Cardiac fibroblast (primary cell): ENCODE results near the gene BAAT.
"Not testable (repeated sequence)": the region's sequence is repeated elsewhere in the genome, so short reads cannot be mapped to it uniquely, and the experiment has no call there.

ENCODE experiments used
- DNase-seq, 2 donors: peaks; one replicate each; pipeline versions ENCODE4 v3.0.0 to v3.0.0-alpha.2; 2010; ENCODE audit warnings: low read depth in 2 of 2
- H3K4me3 ChIP-seq, 2 donors: replicated peaks in 1 of 2; 1 replicate in 1 of 2; 2 replicates in 1 of 2; pipeline ENCODE4 v1.5.1; 2011; ENCODE audit warnings: low read depth in 2 of 2, low read length in 2 of 2, mild to moderate bottlenecking in 2 of 2, moderate library complexity in 1 of 2
- CTCF ChIP-seq: IDR thresholded peaks from one replicate; pipeline ENCODE4 v1.5.1; 2011; ENCODE audit warnings: low read depth, mild to moderate bottlenecking, low read length, inconsistent platforms

BAAT gene

GRCh38 chr9:101341958-101342357 lies 42.8 kb downstream of the BAAT start:
- H3K4me3 ChIP-seq: no peak overlapping the region
- no peak for DNase-seq
- TF ChIP-seq CTCF: no peak

- H3K4me3 ChIP-seq: no peak overlapping the region
- TF ChIP-seq CTCF: no peak
- DNase-seq: no peak
Observed at GRCh38 chr9:101337237-101337636, 47.6 kb downstream of the BAAT start.

GRCh38 chr9:101336091-101336490 lies 48.7 kb downstream of the BAAT start:
- H3K4me3 ChIP-seq: no peak overlapping the region
- TF ChIP-seq CTCF: no peak
- no peak for DNase-seq

- TF ChIP-seq CTCF: no peak
- H3K4me3 ChIP-seq: no peak overlapping the region
Observed at GRCh38 chr9:101333926-101334702, 50.7 kb downstream of the BAAT start.

GRCh38 chr9:101333490-101333889 lies 51.3 kb downstream of the BAAT start:
- H3K4me3 ChIP-seq: no peak overlapping the region
- no peak for DNase-seq
- no peak for TF ChIP-seq CTCF

More at GRCh38 chr9:101333926-101334702, 50.7 kb downstream of the BAAT start:
- no peak for DNase-seq

GRCh38 chr9:101332362-101332761 lies 52.4 kb downstream of the BAAT start:
- no peak for TF ChIP-seq CTCF
- DNase-seq: no peak
- no peak overlapping the region for H3K4me3 ChIP-seq

GRCh38 chr9:101327422-101327909 lies 57.3 kb downstream of the BAAT start:
- not testable (repeated sequence) for H3K4me3 ChIP-seq, DNase-seq
